ENCODE results near the gene AMFR. TPM values are rescaled to one million over a fixed set of nuclear protein-coding genes. Genes with fewer than 3 reads are reported as not detected.

The AMFR gene
- total RNA-seq, 2 experiments from 2014 or later = 42.0 to 45.4 TPM

GRCh38 chr16:56348168-56349085, 76.9 kb downstream of the AMFR start:
- Mint-ChIP-seq H3K27me3 (peaks cover 1% of the 10 kb centered on the region), H3K9me3 (no peaks in the 10 kb centered on the region), H3K36me3 (no peaks in the 10 kb centered on the region), H3K4me3 (no peak overlapping the region), H3K27ac (no peak overlapping the region), H3K4me1 (ENCODE audit: low read depth) (no peaks in the 10 kb centered on the region)
- intact Hi-C loops (cut with micrococcal nuclease) = no loop called here
- DNase-seq = no peak
- ChIA-PET CTCF (no interaction called here), POLR2A (no interaction called here)

GRCh38 chr16:56347670-56348069, 77.7 kb downstream of the AMFR start:
- ChIA-PET POLR2A (no interaction called here), CTCF (interaction anchor here (1.1 kb wide), 1 partner anchor 8 kb away, joined by 7 read pairs; no protein-coding TSS in a partner anchor)
- Mint-ChIP-seq H3K4me3 (no peak overlapping the region), H3K27ac (no peak overlapping the region), H3K36me3 (no peaks in the 10 kb centered on the region), H3K4me1 (ENCODE audit: low read depth) (no peaks in the 10 kb centered on the region), H3K27me3 (peaks cover 1% of the 10 kb centered on the region), H3K9me3 (no peaks in the 10 kb centered on the region)
- intact Hi-C loops (cut with micrococcal nuclease) = no loop called here
- DNase-seq = no peak

GRCh38 chr16:56347166-56347565, 78.2 kb downstream of the AMFR start:
- CTCF ChIA-PET = interaction anchor here (1.1 kb wide), 1 partner anchor 9 kb away, joined by 7 read pairs; no protein-coding TSS in a partner anchor
- H3K4me3 Mint-ChIP-seq = no peak overlapping the region

GRCh38 chr16:56346131-56346890, 79.0 kb downstream of the AMFR start:
- peaks cover 1% of the 10 kb centered on the region for H3K27me3 Mint-ChIP-seq
- intact Hi-C loops (cut with micrococcal nuclease) = no loop called here
- ChIA-PET POLR2A (no interaction called here), CTCF (no interaction called here)
- no peak for DNase-seq
- H3K36me3 Mint-ChIP-seq = no peaks in the 10 kb centered on the region
- no peak overlapping the region for H3K4me3 Mint-ChIP-seq
- H3K4me1 Mint-ChIP-seq (ENCODE audit: low read depth) = no peaks in the 10 kb centered on the region
- H3K9me3 Mint-ChIP-seq = no peaks in the 10 kb centered on the region
- no peak overlapping the region for H3K27ac Mint-ChIP-seq

More at GRCh38 chr16:56347166-56347565, 78.2 kb downstream of the AMFR start:
- Mint-ChIP-seq H3K27me3 (peaks cover 1% of the 10 kb centered on the region), H3K36me3 (no peaks in the 10 kb centered on the region), H3K4me1 (ENCODE audit: low read depth) (no peaks in the 10 kb centered on the region), H3K27ac (no peak overlapping the region), H3K9me3 (no peaks in the 10 kb centered on the region)
- no peak for DNase-seq
- intact Hi-C loops (cut with micrococcal nuclease) = no loop called here
- POLR2A ChIA-PET = no interaction called here

- intact Hi-C loops (cut with micrococcal nuclease) = no loop called here
- ChIA-PET CTCF (no interaction called here), POLR2A (no interaction called here)
- Mint-ChIP-seq H3K27ac (no peak overlapping the region), H3K9me3 (no peaks in the 10 kb centered on the region), H3K4me3 (no peak overlapping the region), H3K27me3 (peaks cover 1% of the 10 kb centered on the region), H3K36me3 (no peaks in the 10 kb centered on the region), H3K4me1 (ENCODE audit: low read depth) (no peaks in the 10 kb centered on the region)
- no peak for DNase-seq
These were observed 79.8 kb downstream of the AMFR start for GRCh38 chr16:56345406-56346050.

- intact Hi-C loops (cut with micrococcal nuclease) = no loop called here
- Mint-ChIP-seq H3K4me1 (ENCODE audit: low read depth) (no peaks in the 10 kb centered on the region), H3K27ac (no peak overlapping the region), H3K4me3 (no peak overlapping the region), H3K36me3 (no peaks in the 10 kb centered on the region), H3K9me3 (no peaks in the 10 kb centered on the region), H3K27me3 (peaks cover 1% of the 10 kb centered on the region)
- ChIA-PET POLR2A (no interaction called here), CTCF (no interaction called here)
- DNase-seq = no peak
These were observed 80.6 kb downstream of the AMFR start for GRCh38 chr16:56344518-56345405.

GRCh38 chr16:56343661-56344517, 81.5 kb downstream of the AMFR start:
- H3K27ac Mint-ChIP-seq = no peak overlapping the region
- H3K36me3 Mint-ChIP-seq = no peaks in the 10 kb centered on the region
- no peaks in the 10 kb centered on the region for H3K4me1 Mint-ChIP-seq (ENCODE audit: low read depth)
- ChIA-PET POLR2A (no interaction called here), CTCF (no interaction called here)
- peaks cover 1% of the 10 kb centered on the region for H3K27me3 Mint-ChIP-seq
- H3K4me3 Mint-ChIP-seq = no peak overlapping the region
- intact Hi-C loops (cut with micrococcal nuclease) = no loop called here
- no peak for DNase-seq
- no peaks in the 10 kb centered on the region for H3K9me3 Mint-ChIP-seq

- no peaks in the 10 kb centered on the region for H3K4me1 Mint-ChIP-seq (ENCODE audit: low read depth)
- intact Hi-C loops (cut with micrococcal nuclease) = no loop called here
- ChIA-PET POLR2A (no interaction called here), CTCF (interaction anchor here (1.2 kb wide), 1 partner anchor 23 kb away, joined by 3 read pairs; no protein-coding TSS in a partner anchor)
- no peak overlapping the region for H3K4me3 Mint-ChIP-seq
- no peak overlapping the region for H3K27ac Mint-ChIP-seq
- DNase-seq = no peak
- H3K27me3 Mint-ChIP-seq = no peaks in the 10 kb centered on the region
- no peaks in the 10 kb centered on the region for H3K9me3 Mint-ChIP-seq
- no peaks in the 10 kb centered on the region for H3K36me3 Mint-ChIP-seq
These were observed 83.5 kb downstream of the AMFR start for GRCh38 chr16:56341656-56342399.

- Mint-ChIP-seq H3K4me1 (ENCODE audit: low read depth) (no peaks in the 10 kb centered on the region), H3K4me3 (no peak overlapping the region), H3K27ac (no peak overlapping the region), H3K27me3 (no peaks in the 10 kb centered on the region), H3K9me3 (no peaks in the 10 kb centered on the region), H3K36me3 (no peaks in the 10 kb centered on the region)
- POLR2A ChIA-PET = no interaction called here
- CTCF ChIA-PET = interaction anchor here (1.2 kb wide), 1 partner anchor 23 kb away, joined by 3 read pairs; no protein-coding TSS in a partner anchor
- no peak for DNase-seq
- intact Hi-C loops (cut with micrococcal nuclease) = no loop called here
These were observed 84.4 kb downstream of the AMFR start for GRCh38 chr16:56340864-56341365.

- Mint-ChIP-seq H3K27me3 (no peaks in the 10 kb centered on the region), H3K9me3 (no peaks in the 10 kb centered on the region), H3K4me1 (ENCODE audit: low read depth) (no peaks in the 10 kb centered on the region), H3K36me3 (no peaks in the 10 kb centered on the region), H3K4me3 (no peak overlapping the region), H3K27ac (no peak overlapping the region)
- DNase-seq = no peak
- intact Hi-C loops (cut with micrococcal nuclease) = no loop called here
- POLR2A ChIA-PET = no interaction called here
- CTCF ChIA-PET = no interaction called here
These were observed 84.9 kb downstream of the AMFR start for GRCh38 chr16:56340416-56340815.
